NOMO-1 treated with dmso at 0.1 percent for 144 hours (cell line): ENCODE measurements around the gene B4GALT1.
A peak's percentile ranks its signal among the peaks of the same experiment; 100 is the strongest.
"Not testable (repeated sequence)": the region's sequence is repeated elsewhere in the genome, so short reads cannot be mapped to it uniquely, and the experiment has no call there.

ENCODE experiments used
- DNase-seq: peaks from one replicate; lab custom pipeline; 2025; ENCODE audit not compliant: unreplicated experiment; lab: John Stamatoyannopoulos, UW

B4GALT1 gene

DNA sequence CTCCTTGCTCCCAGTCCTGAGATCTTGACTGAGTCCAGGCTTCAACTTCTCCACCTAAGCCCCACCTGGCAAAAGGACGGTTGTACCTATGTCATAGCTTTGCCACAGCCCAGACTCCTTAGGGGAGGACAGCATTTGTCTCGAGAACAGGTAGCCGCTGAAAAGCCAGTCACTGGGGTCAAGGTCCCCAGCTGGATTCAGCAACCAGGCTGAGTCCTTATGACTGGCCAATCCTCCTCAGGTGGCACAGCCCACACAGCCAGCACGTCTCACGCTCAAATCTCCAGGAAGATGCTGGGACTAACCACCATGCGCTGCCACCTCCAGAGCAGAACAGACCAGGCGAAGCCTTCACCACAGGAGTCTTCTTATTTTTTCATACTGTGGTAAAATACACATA, 62.7 kb downstream of the B4GALT1 start:
- DNase-seq: no peak

DNA sequence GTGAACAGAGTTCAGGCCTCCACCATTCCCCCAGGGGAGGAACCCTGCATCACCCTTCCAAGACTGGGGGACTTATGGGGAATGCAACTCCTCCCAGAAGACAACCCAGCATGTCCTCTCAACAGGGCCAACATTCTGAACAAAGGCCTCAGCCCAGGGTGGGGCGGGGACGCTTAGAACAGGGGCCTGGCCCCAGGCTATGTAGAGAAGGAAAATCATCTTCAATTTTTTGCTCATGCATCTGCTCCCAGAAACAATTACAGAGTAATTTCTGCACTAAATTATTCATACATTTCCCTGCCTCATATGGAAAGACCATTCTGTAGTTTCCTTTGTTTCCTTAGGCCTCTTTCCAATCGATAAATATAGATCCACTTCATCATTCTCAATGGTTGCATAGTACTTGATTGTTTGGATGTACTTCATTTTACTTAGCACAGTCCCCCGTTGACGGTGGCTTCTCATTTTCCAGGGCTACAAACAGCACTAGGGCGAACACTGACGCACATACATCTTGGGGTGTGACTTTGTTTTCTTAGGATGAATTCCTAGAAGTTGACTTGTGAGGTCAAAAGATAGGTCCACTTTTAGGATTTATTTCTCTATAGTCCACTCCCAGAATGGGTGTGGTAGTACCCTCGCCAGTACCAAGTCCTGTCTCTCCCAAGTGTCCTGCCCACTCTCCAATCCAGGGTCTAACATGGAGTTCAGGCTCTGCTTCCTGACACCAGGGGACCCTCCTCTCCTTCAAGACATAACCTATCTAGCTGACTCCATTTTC, 63.4 kb downstream of the B4GALT1 start:
- no peak for DNase-seq

DNA sequence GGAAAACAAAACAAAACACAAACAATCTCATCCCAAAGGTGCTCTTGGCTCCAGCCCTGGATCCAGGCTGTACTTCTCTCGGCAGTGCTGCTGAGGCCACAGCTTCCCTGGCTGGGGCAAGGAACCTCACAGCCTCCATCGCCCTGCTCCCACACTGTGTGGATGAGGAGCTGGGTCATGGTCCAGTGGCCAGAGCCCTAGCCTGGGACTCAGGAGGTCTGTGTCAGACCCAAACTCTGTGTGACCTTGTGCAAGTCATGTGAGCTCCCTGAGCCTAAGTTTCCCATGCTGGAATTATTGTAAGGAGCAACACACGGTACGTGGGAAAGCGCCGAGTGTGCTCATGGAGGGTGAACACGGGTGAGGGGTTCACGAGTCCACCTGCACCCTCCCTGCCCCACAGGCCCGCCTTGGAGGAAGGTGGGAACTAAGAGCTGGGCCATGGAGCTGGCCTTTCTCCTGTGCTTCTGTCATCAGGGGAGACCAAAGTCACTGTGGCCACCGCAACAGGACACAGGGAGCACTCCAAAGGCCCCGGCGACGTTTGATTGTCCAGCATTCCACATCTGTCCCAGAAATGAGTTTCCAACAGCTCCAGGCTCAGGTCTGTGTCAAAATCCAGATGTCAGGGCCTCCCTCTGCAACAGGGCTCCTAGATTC, 64.5 kb downstream of the B4GALT1 start:
- DNase-seq: no peak

DNA sequence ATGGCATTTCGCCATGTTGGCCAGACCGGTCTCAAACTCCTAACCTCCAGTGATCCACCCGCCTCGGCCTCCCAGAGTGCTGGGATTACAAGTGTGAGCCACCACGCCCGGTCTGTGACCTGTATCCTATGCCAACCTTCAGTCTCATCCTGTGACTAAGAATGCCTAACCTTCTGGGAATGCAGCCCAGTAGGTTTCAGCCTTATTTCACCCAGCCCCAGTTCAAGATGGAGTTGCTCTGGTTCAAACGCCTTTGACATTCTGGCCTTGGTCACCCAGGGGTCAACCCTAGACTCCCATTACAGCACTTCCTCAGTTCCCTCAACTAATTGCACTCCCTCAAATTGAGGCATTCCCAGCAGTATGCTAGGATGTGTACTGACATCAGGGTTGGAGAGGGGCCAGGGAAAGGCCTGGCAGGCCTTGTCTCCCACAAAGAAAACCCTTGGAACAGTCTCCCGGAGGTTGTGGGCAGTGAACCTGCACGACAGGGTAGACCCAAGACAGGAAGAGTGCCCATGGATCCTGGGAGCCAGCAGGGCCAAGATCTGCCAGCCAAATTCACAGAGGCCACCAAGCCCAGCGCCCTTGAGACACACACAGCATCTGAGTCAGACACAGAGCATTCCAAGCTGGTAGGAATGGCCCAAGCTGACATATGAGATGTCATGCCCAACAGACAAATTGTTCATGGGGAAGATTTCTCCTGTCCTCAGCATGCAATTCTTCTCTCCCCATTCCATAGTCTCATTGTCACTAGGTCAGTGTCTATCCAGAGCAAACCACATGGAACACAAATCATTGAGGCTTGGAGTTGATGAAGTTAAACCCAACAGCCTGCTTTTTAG, 65.8 kb downstream of the B4GALT1 start:
- DNase-seq: no peak

DNA sequence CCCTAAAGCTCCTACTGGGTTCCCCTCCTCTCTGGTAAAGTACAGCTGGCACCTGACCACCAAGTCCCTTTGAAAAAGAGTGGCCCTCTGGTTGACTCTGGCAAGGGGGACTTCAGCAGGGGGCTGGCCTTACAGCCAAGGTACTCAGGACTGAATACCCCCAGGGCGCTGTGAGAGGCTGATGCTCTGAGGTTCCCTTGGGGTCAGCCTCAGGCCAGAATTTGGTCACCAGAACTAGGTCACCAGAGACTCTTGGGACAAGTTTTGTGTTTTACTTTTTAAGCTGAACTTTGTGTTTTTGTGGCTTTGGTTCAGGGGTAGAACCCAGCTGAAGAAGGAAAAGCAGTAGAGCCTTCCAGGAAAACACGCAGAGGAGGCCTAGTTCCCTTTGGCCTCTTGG, 67.4 kb downstream of the B4GALT1 start:
- no peak for DNase-seq

DNA sequence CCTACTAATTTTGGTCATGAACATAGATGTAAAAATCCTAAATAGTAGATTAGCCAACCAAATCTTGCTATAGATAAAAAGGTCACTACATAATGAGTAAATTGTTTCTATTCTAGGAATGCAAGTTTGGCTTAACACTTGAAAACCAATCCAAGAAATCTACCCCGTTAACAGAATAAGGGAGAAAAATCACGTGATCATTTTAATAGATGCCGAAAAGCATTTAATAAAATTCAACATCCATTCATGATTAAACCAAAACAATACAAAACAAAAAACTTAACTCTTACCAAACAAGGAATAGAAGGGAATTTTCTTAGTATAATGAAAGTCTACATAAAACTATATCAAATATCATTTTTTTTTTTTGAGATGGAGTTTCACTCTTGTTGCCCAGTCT, 69.9 kb downstream of the B4GALT1 start:
- no peak for DNase-seq

DNA sequence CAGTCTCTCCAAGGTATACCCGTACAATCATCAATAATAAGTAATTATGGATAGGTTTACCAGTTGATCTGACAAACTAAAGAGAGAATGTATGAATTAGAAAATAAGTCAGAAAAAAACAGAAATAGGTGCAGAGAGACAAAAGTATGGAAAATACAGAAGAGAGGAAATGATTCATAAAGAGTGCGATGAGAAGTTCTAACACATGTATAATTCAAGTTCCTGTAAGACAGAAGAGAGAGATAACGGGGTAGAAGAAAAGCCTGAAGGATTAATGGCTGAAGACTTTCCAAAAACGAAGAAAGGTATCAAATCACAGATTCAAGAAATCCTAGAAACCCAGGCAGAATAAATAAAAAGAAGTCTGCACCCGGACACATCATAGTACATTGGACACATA, 74.5 kb downstream of the B4GALT1 start:
- no peak for DNase-seq

DNA sequence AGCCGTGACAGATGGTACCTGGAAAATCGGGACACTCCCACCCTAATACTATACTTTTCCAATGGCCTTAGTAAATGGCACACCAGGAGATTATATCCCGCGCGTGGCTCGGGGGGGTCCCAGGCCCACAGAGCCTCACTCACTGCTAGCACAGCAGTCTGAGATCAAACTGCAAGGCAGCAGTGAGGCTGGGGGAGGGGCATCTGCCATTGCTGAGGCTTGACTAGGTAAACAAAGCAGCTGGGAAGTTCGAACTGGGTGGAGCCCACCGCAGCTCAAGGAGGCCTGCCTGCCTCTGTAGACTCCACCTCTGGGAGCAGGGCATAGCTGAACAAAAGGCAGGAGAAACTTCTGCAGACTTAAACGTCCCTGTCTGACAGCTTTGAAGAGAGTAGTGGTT, 81.5 kb downstream of the B4GALT1 start:
- not testable (repeated sequence) for DNase-seq

DNA sequence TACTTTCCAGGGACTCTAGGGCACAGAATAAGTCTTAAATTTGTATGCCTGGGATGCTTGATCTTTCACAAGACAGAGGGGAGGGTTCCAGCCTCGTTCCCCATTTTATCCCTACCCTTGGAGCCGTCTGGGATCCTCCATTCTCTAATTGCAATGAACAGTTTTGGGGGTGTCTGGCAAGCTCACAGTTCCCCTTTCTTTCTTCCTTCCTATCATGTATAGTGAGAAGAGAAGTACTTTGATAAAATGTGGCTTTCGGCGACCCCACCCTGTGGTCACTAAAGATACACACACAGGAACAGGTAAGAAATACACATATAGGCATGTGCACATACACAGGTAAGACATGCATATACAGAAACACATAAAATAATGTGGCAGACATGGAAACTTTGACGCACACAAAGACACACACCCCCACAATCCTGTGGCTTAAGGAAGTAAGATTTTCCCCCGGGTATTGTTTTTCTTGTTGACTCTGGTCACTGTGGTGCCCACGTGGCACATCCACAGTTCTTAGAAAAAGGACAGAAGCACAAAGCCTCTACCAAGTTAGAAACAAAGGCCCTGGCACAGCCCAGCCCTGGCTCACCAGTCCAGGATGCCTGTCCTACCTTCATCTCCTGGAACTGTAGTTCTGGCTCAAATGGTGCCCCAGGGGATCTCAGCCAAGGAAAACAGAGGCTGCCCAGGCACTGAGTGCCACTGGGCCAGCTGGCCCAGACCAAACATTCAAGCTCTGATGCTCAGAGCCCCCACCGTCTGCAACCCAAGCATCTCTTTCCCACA, 84.4 kb downstream of the B4GALT1 start:
- DNase-seq: no peak

DNA sequence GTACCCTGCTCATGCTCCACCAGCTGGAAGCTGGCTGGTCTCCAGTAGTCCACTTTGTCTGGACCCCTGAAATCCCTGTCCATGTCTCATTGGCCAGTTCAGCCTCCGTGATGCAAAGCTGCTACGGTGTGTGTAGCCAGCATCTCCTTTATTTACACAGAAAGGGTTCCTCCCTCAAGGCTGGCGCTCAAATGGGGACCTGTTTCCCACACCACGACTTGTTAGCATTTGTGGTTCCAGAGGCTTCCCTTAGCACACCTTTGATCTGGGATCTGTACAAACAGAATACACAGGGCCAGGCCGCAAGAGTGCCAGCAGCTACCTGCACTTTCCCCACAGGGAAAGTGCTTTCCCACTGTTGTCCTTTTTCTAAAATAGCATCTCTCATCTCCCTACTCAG, 85.0 kb downstream of the B4GALT1 start:
- DNase-seq: no peak

DNA sequence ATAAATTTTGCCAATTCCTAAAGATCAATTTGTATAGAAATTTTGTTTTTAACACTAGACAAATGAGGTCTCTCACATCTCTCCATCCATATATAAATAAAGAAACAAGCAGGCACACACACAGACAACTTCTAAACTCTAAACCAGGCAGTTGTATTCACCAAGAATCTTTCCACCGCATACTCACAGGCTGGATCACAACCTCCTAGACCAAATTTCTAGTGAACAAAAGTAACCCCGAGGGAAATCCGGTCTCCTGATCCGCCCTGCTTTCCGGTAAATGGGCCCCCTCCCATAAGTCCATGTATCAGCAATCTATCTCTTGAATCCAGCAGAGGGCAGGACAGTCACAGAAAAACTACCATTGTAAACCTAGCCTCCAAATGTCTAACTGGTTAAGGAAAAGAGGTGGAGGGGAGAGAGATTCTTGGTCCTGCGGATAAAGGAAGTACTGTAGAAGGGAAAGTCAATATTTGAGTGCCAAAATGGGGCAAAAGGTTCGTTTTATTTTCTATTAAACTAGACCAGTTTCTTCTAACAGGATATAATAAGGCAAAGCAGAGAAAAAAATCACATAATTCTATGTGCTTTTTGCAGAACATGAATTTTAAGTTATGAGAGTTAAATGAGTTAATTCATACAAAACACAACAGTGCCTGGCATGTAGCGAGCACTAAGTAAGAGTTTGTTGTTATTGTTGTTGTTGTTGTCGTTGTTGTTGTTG, 85.8 kb downstream of the B4GALT1 start:
- DNase-seq: peak; percentile 87

DNA sequence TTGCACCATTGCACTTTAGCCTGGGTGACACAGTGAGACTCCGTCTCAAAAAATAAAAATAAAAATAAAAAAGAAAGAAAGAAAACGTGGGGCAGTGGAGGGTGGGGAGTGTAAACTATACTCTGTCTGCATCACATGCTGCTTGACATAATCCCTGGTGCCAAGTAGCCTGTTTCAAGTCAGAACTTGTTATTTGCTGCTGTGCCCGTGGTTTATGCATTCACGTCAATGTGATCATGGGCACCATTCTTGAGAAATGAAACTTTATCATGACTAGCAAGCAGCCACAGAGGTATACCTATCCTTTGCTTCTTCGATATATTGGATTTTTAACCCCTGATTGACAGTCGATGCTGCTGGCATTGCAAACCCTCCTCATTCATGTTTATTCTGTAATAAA, 86.6 kb downstream of the B4GALT1 start:
- no peak for DNase-seq

DNA sequence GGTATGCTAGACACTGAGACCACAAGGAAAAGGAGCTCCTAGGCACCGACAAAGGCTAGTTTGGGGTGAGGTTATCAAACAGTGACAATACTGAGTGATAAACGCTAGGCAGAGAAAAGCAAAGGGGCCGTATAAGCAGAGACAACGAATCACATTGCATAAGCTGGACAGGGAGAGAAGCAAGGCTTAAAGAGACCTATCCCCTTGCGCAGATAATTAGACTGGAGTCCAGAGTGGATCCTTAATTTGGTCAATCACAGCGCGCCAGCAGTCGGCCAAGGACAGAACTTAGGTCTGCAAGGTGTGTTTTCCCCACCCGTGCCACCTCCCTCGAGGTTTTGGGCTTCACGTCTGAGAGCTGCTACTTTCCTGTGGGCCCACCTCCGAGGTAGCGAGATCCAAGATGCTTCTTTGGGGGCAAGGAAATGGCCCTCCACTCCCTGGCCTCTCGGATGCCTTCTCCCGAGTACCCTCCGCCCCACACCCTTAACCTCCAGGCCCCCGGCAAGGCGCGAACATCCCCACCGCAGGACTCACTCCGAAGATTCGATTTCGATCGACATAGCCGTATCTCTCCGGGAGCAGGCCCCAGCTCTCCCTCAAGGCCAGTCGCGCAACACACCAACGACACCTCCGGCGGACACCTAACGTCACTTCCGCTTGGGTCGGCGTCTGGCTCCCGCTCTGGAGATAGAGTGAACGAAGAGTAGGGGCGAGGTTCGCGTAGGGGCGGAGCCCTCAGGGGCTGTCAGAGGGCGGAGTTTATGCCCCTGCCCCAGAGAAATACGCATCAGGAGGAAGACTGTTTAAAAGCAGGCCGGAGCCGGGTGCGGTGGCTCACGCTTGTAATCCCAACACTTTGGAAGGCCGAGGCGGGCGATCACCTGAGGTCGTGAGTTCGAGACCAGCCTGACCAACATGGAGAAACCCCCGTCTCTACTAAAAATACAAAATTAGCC, 90.8 kb downstream of the B4GALT1 start, which contains the start of gene SMU1:
Gene SMU1 (minus strand): TSS at position 629 of the 959 bp plus-strand sequence. CDS start 66 bp downstream, at position 563.
- peak; percentile 98 for DNase-seq

DNA sequence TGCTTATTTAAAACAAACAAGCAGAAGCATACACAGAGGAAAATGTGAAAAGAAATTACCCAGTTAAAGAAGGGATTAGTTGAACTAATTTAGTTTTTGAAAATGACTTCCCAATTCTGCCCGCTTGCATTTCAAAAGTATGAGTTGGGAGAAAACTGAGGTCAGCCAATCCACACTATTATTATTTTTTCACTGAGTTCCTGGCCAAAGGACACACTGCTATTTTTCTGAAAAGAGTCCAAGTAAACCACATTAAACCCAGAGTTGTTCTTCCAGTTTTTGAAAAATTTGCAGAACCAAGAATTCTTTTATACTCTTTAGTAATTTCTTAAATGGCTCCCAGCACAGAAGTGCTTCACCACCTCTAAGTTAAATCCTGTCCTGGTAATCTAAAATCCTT, 98.1 kb downstream of the B4GALT1 start:
- no peak for DNase-seq

DNA sequence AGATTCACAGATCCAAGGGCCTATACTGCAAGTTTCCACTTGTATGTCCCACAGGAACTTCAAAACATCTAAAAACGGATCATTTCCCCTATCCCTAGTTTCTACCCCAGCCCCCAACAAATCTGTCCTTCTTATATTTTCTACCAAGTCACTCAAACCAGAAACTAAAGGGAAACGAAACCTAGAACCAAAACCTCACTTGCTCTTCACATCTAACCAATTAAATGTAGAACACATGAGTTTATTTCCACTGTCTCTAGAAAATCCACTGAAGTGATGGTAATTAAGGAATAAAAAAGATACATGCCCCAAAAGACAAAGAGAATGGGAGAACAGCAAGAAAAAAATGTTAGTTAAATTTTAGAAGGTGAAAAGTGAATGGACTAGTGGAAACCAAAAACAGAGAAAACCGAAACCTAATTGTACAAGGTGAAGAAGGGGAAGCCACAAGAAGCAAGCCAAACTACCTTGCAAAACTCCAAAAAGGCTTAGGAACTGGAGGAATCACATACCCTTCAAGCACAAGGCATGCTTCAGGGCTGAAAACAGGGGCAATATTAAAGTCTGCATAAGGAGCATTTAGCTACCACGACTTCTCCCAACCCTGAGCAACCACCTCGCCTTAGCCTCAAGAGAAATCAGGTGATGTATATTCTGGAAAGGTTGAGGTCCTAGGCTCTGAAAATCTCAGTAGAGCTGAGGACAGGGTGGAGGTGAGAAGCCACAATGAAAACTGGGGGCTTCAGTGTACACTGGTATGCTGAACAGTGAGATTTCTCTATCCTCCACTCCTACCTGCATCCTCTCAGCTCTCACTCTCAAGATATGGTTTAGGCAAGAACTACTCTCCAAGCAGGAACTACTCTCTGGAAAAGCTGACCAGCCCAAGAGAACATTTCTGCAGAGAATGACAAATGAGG, 101.7 kb downstream of the B4GALT1 start:
- peak; percentile 57 for DNase-seq
